Activated CD8-positive, alpha-beta memory T cell treated with anti-CD3 and anti-CD28 coated beads, Interleukin-2, amount 50 U/mL, for 48 hours (primary cell): Measurements from ENCODE around the gene SYNJ1.
"Not testable (repeated sequence)": the region's sequence is repeated elsewhere in the genome, so short reads cannot be mapped to it uniquely, and the experiment has no call there.

ENCODE experiments used
- DNase-seq: peaks from one replicate; pipeline ENCODE4 v3.0.0-alpha.2; 2020

The SYNJ1 gene

GRCh38 chr21:32733356-32733755 is 5.5 kb upstream of the SYNJ1 start:
- no peak for DNase-seq

DNA sequence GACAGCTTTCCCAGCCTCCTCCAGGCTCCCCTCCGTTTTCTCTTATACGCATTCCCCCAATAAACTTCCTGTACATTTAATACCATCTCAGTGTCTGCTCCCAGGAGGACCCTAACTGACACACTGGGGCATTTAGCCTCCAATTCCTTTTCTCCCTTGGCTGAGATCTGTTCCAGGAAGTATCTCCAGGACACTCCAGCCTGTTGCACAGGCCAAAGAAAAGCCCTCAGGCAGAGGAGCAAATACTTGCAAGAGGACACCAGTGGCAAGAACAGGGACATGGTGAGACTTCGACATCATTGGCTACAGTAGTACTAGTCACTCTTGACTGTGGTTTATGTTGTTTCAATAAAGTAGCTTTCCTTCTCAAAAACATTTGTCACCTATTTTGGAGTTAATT is 4.7 kb upstream of the SYNJ1 start:
- no peak for DNase-seq

DNA sequence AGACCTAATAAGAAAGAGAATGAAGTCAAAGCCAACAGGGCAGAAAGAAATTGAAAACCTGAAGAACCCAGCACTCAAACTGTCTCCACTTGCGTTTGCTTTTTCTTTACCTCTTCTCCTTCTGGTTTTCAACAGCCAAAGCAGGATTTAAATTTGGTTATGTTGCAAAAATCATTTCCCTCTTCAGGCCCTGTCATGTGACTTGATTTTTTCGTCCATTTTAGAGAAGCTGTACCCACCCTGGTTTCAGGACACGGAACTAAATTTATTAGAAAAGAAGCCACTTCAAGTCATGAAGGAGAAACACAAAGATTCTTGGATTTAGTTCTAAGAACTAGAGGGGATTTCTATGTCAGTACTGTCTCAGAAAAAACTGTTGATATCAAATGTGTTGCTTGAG is 1.0 kb upstream of the SYNJ1 start:
- DNase-seq = no peak

- DNase-seq = no peak
Observed at GRCh38 chr21:32728456-32728839, 635 bp upstream of the SYNJ1 start.

DNA sequence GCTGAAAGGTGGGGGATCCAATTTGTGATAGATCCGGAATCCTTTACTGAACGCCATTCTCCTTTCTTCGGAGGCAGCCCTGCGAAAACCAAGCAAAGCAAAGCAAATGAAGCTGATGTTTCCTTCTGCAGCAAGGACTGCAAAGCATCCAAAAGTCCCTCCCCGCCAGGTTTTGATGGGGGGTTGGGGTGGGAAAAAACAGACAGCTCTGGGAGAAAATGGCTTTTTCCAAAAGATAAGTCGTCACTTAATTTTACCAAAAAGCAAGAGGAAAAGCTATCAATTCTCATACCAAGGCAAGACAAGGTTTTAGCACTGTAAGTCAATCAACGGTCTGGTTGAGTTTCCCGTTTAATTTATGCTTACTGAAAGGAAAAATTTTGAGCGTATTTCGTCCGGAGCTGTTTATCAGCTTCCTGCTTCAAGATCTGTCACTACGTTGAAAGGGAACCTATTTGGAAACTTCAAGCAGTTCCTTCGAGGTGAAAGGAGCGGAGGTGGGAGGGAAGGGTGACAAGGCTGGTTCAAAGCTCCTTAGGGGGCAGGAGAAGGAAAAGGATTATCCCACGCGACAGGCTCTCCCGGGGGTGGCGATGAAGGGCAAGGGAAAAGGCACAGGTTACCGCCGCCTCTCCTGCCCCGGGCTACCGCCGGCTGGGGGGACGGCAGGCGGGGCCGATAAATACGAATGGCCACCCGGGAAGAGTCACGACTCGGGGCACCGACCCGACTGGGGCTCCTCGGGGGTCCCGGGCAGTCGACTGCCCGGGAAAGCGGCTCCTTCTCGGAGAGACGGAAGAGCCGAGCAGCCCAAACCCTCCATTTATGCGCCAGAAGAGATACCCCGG is 750 bp downstream of the SYNJ1 start:
- DNase-seq = no peak

DNA sequence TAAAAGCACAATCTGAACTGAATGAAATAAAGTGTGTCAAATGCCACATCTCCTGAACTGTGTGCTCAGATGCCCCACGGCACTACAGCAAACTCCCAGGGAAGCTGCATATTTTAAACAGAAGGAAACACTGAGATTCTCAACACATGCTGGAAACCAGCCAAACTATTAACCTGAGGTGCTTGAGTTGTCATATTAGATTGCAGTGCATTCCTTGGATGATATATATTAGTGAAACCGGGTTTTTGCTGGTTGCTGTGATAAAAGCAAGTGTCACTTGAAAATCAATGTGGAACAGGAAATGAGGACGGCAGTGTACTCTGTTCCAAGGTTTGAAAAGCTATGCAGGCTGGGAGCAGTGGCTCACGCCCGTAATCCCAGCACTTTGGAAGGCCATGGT is 8.7 kb downstream of the SYNJ1 start:
- DNase-seq = no peak

DNA sequence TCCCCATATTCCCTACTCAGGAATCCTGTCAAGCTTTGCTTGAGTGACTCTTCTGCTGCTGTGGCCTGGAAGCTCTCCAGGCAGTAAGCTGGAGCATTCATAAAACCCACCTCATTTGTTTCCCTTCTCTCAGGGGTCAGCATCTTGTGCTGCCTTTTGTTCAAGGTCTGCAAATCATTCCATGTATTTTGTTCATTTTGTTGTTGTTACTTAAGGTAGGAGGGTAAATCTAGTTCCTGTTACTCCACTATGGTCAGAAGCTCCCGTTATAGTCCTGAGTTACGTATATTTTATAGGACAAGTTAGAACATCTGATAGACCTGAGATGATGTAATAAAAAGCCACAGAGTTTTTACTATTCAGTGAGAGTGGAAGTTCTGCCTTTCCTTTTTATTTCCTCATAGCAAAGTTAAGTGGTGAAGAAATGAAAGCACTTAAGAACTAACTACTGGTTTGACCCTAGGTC is 9.9 kb downstream of the SYNJ1 start:
- no peak for DNase-seq

- no peak for DNase-seq
Observed at GRCh38 chr21:32716486-32716885, 11.3 kb downstream of the SYNJ1 start.

DNA sequence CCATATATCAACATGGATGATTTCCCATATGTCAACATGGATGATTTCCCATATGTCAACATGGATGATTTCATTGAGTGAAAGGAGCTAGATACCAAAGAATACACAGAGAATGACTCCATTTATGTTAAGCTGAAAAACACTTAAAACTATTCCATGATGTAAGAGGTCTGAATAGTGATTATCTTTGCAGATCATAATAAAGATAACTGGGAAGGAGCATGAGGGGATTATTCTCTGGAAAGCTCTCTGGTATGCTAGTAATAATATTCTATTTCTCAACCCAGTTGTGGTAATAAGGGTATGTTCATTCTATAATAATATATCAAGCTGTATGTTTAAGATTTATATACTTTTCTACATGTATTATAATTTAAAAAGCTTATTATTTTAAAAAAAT is 14.1 kb downstream of the SYNJ1 start:
- DNase-seq = no peak

- no peak for DNase-seq
Observed at GRCh38 chr21:32712641-32713040, 15.2 kb downstream of the SYNJ1 start.

- DNase-seq = no peak
Observed at GRCh38 chr21:32712043-32712442, 15.8 kb downstream of the SYNJ1 start.

- DNase-seq = no peak
Observed at GRCh38 chr21:32710987-32711386, 16.8 kb downstream of the SYNJ1 start.

- no peak for DNase-seq
Observed at GRCh38 chr21:32710069-32710784, 17.6 kb downstream of the SYNJ1 start.

DNA sequence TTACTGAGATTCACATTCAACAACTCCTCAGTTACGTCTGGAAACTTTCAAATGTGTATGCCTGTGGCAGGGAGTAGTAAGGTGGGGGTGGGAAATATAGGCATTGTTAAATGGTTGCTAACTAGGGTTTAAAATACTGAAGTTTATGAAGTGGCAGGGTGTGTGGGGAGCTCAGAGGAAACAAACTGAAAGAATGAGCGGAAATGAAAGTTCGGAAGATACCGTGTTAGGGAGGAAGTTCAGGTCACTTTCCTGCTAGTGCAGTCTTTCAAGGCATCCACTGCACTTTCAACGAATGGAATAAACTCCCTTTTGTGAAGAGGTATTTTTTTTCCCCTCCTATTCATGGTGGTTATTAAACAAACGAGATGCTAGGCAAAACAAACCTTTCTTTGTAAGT is 19.7 kb downstream of the SYNJ1 start:
- no peak for DNase-seq

GRCh38 chr21:32705901-32706300 is 21.9 kb downstream of the SYNJ1 start:
- DNase-seq = no peak

DNA sequence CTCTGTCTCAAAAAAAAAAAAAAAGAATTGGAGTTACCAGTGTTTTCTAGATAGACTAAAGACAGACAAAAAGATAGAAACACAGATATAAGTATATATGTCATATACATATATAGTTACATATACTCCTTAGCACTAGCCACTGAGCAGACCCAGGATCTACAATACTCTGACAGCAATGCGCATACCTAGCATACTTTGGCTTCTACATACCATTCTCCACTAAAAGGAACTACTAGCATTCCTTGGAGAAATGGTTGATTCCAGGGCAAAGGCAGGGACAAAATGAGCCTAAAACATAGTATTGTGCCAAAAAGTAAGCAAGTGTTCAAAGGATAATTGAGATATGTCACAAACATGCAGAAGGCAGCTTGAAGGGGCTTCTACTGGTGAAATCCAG is 22.7 kb downstream of the SYNJ1 start:
- DNase-seq = no peak

DNA sequence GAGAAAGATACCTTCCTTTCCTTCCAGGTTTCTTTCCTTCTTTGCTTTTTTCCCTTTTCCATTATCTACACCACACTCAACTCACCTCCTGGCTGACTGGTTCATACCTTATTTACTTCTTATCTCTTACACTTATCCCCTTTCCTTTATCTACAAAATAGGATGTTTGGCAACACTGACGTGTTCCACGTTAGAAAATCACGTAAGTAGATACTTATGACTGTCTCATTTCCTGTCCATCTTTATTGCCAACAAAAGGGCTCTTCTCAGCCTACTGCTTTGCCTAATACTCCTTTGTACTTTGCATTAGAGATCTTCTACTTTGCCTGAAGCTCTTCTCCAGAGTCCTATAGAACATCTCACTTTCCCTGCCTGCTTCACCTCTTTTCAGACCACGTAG is 25.1 kb downstream of the SYNJ1 start:
- DNase-seq = no peak

GRCh38 chr21:32698971-32699693 is 28.7 kb downstream of the SYNJ1 start:
- DNase-seq = no peak

DNA sequence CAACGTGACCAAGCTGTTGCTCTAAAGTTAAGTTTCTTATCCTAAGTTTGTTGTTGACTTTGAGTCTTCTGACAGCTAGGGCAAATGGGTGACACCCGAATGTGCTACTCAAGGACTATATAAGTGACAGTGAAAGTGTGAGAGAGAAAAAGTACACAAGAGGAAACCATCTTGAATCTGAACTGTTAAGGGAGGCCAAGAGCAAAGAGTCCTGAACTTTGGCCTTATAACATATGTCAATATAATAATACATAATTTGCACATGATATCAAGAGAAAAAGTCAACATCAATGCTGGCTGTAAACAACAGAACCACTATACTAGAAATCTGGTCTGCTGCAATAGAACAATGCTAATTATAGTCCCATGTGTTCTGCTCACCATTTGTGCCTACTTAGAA is 29.5 kb downstream of the SYNJ1 start:
- DNase-seq = no peak

GRCh38 chr21:32695482-32695881 is 32.3 kb downstream of the SYNJ1 start:
- DNase-seq = not testable (repeated sequence)

DNA sequence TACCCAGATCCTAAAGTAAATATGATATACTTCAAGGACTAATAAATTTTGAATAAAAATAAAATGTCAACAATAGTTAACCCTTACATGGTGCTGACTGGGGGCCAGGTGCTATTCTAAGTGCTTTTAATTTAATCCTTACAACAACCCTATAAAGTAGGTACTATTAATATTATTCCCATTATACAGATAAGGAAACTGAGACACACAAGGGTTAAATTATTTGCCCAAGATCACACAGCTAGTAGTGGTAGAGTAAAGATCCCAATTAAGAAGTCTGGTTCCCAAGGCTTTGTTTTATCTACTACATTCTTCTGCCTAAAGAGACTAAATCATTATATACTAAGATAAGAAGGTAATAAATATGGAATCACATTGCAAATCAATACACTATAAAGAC is 34.2 kb downstream of the SYNJ1 start:
- no peak for DNase-seq

DNA sequence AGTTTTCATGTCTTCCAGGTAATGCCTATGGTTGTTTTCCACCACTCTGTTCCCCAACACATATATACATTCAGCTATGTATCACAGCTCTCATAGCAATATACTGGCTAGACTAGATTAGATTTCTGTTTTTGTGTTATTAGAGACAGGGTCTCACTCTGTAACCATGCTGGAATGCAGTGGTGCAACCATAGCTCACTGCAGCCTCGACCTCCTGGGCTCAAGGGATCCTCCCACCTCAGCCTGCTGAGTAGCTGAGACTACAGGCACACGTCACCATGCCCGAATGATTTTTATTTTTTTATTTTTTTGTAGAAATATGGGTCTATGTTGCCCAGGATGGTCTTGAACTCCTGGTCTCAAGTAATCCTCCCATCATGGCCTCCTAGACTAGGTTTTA is 37.7 kb downstream of the SYNJ1 start:
- no peak for DNase-seq

DNA sequence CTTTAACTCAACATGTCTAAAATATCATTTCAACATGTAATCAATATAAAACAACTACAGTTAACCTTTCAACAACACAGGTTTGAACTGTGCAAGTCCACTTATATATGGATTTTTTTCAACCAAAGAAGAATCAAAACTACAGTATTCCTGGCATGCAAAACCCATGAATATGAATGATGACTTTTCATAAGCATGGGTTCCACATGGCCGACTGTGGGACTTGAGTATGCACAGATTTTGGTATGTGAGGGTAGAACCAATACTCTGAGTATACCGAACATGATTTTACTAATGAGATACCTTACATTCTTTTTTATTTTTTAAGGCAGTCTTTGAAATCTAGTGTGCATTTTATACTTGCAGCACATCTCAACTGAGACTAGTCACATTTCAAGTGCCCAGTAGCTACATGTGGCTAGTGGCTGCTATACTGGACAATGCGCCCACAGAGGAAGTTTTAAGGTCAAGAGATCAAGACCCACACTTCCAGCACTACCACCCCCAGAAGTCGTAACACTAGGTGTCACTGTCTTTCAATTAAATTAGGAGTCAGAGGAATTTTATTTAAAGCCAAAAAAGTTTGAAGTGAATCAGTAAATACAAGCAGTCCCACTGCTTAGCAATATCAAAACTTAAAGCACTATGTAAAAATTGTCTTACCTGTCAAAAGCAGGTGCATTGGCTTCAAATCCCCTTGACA is 40.0 kb downstream of the SYNJ1 start:
- no peak for DNase-seq
